Upper lobe of left lung (tissue), 6 donors: ENCODE results near the gene TRMT13. TPM values are rescaled to one million over a fixed set of nuclear protein-coding genes. Genes with fewer than 3 reads are reported as not detected.

ENCODE experiments used
- ATAC-seq, 2 donors: fragments of 200-7000 bp; cut with Tn5 transposase; one replicate each; pipeline ENCODE4 v1.9.1; 2022; ENCODE audit warnings: mild to moderate bottlenecking in 2 of 2, moderate library complexity in 2 of 2; ENCODE audit not compliant: low FRiP score in 2 of 2
- DNase-seq, 2 donors: peaks; one replicate each; pipeline ENCODE4 v3.0.0-alpha.2; 2019 to 2020
- H3K27ac ChIP-seq, 4 donors: fragments of 200-600 bp; sonication (generic); one replicate each; pipeline ENCODE4 v1.5.1; 2016 to 2019
- H3K27me3 ChIP-seq, 4 donors: fragments of 200-600 bp; sonication (generic); one replicate each; pipeline ENCODE4 v1.5.1; 2017 to 2019
- H3K36me3 ChIP-seq, 4 donors: fragments of 200-600 bp; sonication (generic); one replicate each; pipeline ENCODE4 v1.5.1; 2016 to 2019
- H3K4me1 ChIP-seq, 4 donors: fragments of 200-600 bp; sonication (generic); one replicate each; pipeline ENCODE4 v1.5.1; 2018 to 2019
- H3K4me3 ChIP-seq, 4 donors: fragments of 200-600 bp; sonication (generic); one replicate each; pipeline ENCODE4 v1.5.1; 2017 to 2019; ENCODE audit warnings: mild to moderate bottlenecking in 2 of 4, moderate library complexity in 1 of 4
- H3K9me3 ChIP-seq, 4 donors: fragments of 200-600 bp; sonication (generic); one replicate each; pipeline ENCODE4 v1.5.1; 2018 to 2019
- EP300 ChIP-seq, 4 donors: sonication (generic); formaldehyde crosslinking; IDR thresholded peaks; one replicate each; pipeline ENCODE4 v1.5.1; 2017; ENCODE audit warnings: antibody characterized with exemption in 4 of 4, control low read depth in 2 of 4
- POLR2A ChIP-seq, 4 donors: fragments of 450-650 bp; IDR thresholded peaks; one replicate each; pipeline ENCODE4 v1.5.1; 2016 to 2017; ENCODE audit warnings: antibody characterized with exemption in 4 of 4, mild to moderate bottlenecking in 2 of 4
- POLR2AphosphoS5 ChIP-seq, 2 donors: sonication (generic); formaldehyde crosslinking; IDR thresholded peaks; one replicate each; pipeline ENCODE4 v1.5.1; 2017; ENCODE audit warnings: antibody characterized with exemption in 2 of 2
- WGBS, 2 donors: methylation state at CpG; one replicate each; pipeline ENCODE4 v1.1.5; 2017 to 2018; 5-methylcytosine and 5-hydroxymethylcytosine counted together
- total RNA-seq, 6 donors: library from RNA; depleted of rRNA in 4 of 6; stranded (reverse); fragments of >200 nt in 4 of 6; gene quantifications; one replicate each; pipeline versions ENCODE4 v1.1.0 to v1.2.1, GENCODE V29; 2016 to 2021
- TF ChIP-seq, protein P1 (sequence below), 6 experiments: fragments of 450-650 bp in 4 of 6; fragments of 200-600 bp in 2 of 6; sonication (generic) in 2 of 6; IDR thresholded peaks; one replicate each; pipeline ENCODE4 v1.5.1; 2016 to 2019; ENCODE audit warnings: antibody characterized with exemption in 6 of 6
- donor health status: DM: no; HTN: no; CAD: no; lungs with moderate emphysema.
- donor health status: DM: no; HTN: yes; CAD: no; lungs with severe emphysema.

TRMT13 gene
- total RNA-seq, 6 donors from 2014 or later, result 7.1 to 22.2 (median 11.6) TPM

- no peaks in the 10 kb centered on the region for H3K9me3 ChIP-seq
- no peak overlapping the region for H3K27ac ChIP-seq
- ATAC-seq, result no peak
- no peaks in the 10 kb centered on the region for H3K36me3 ChIP-seq
- 91 to 93% methylated on average over 5 of the region's 5 CpGs for WGBS, 2 donors
- no peak for DNase-seq
- TF ChIP-seq POLR2A (IDR thresholded peaks at IDR 0.05), result no peak
- TF ChIP-seq, protein P1, sequence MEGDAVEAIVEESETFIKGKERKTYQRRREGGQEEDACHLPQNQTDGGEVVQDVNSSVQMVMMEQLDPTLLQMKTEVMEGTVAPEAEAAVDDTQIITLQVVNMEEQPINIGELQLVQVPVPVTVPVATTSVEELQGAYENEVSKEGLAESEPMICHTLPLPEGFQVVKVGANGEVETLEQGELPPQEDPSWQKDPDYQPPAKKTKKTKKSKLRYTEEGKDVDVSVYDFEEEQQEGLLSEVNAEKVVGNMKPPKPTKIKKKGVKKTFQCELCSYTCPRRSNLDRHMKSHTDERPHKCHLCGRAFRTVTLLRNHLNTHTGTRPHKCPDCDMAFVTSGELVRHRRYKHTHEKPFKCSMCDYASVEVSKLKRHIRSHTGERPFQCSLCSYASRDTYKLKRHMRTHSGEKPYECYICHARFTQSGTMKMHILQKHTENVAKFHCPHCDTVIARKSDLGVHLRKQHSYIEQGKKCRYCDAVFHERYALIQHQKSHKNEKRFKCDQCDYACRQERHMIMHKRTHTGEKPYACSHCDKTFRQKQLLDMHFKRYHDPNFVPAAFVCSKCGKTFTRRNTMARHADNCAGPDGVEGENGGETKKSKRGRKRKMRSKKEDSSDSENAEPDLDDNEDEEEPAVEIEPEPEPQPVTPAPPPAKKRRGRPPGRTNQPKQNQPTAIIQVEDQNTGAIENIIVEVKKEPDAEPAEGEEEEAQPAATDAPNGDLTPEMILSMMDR (IDR thresholded peaks at IDR 0.05), result no peak
- no peak for TF ChIP-seq POLR2AphosphoS5 (IDR thresholded peaks at IDR 0.05)
- no peak overlapping the region for H3K4me3 ChIP-seq
- no peaks in the 10 kb centered on the region for H3K4me1 ChIP-seq
- no peaks in the 10 kb centered on the region for H3K27me3 ChIP-seq
Observed at GRCh38 chr1:100164702-100165101, 31.7 kb downstream of the TRMT13 start.

GRCh38 chr1:100168051-100168450 is 35.1 kb downstream of the TRMT13 start:
- H3K9me3 ChIP-seq, result no peaks in the 10 kb centered on the region
- WGBS, 2 donors, result 96 to 98% methylated on average over 2 of the region's 2 CpGs
- no peaks in the 10 kb centered on the region for H3K36me3 ChIP-seq
- no peaks in the 10 kb centered on the region for H3K27me3 ChIP-seq
- ATAC-seq (no peak), DNase-seq (no peak)
- no peak overlapping the region for H3K27ac ChIP-seq
- no peak overlapping the region for H3K4me3 ChIP-seq
- TF ChIP-seq POLR2AphosphoS5 (IDR thresholded peaks at IDR 0.05), result no peak
- TF ChIP-seq POLR2A (IDR thresholded peaks at IDR 0.05), result no peak
- no peak for TF ChIP-seq EP300 (IDR thresholded peaks at IDR 0.05)
- TF ChIP-seq, protein P1 (IDR thresholded peaks at IDR 0.05), result no peak
- no peaks in the 10 kb centered on the region for H3K4me1 ChIP-seq

DNA sequence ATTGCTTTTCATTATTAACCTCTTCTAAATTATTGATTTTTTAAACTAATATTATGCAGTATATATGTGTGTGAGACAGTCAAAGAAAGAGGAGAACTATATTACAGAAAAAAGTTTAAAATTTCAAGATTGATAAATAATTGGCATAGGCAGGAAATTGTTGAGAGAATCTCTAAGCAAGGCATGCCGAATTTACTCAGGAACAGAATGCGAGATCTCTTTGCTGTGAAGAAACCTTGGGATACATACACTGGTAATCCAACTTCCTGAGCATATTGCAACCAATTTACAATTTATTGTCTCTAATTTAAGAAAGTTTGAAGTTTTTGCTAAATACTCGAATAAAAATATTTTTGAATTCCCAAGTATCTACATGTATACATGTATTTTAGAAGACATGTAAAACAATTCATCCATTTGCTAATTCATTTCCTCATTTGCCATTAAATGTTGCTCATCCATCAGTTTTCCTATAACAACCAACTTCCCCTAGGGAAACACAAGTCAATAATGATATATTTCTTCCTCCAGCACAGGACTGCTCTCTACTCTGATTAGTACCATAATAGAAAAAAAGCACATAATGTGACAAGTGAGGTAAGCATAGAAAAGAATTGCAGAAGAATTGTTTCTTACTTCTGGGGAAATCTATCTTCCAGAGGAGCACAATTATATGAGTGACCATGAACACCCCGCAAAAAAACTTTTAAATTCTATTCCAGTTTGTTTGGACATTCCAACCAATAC is 44.5 kb downstream of the TRMT13 start:
- TF ChIP-seq POLR2A (IDR thresholded peaks at IDR 0.05), result no peak
- TF ChIP-seq, protein P1 (IDR thresholded peaks at IDR 0.05), result no peak
- TF ChIP-seq EP300 (IDR thresholded peaks at IDR 0.05), result no peak
- no peak for TF ChIP-seq POLR2AphosphoS5 (IDR thresholded peaks at IDR 0.05)
- Histone ChIP-seq H3K27ac (no peak overlapping the region), H3K27me3 (no peaks in the 10 kb centered on the region), H3K4me3 (no peak overlapping the region), H3K36me3 (no peaks in the 10 kb centered on the region), H3K9me3 (no peaks in the 10 kb centered on the region), H3K4me1 (no peaks in the 10 kb centered on the region)
- 86 to 88% methylated on average over 4 of the region's 4 CpGs for WGBS, 2 donors
- ATAC-seq (no peak), DNase-seq (no peak)

GRCh38 chr1:100178091-100178490 is 45.1 kb downstream of the TRMT13 start, which contains the start of gene LRRC39:
Gene LRRC39, minus strand, starts transcription at chr1:100178256. Its CDS starts 9,740 bp downstream, at chr1:100168516.
- no peaks in the 10 kb centered on the region for H3K27me3 ChIP-seq
- no peak for TF ChIP-seq EP300 (IDR thresholded peaks at IDR 0.05)
- no peak for TF ChIP-seq POLR2A (IDR thresholded peaks at IDR 0.05)
- TF ChIP-seq, protein P1 (IDR thresholded peaks at IDR 0.05), result no peak
- no peak for TF ChIP-seq POLR2AphosphoS5 (IDR thresholded peaks at IDR 0.05)
- 69 to 73% methylated on average over 5 of the region's 5 CpGs for WGBS, 2 donors
- ATAC-seq, result no peak
- H3K4me3 ChIP-seq, result no peak within 1 kb of the TSS
- H3K36me3 ChIP-seq, result no peaks in the 10 kb centered on the region
- DNase-seq, result no peak
- H3K9me3 ChIP-seq, result no peaks in the 10 kb centered on the region
- no peaks in the 10 kb centered on the region for H3K4me1 ChIP-seq
- no peak within 1 kb of the TSS for H3K27ac ChIP-seq

DNA sequence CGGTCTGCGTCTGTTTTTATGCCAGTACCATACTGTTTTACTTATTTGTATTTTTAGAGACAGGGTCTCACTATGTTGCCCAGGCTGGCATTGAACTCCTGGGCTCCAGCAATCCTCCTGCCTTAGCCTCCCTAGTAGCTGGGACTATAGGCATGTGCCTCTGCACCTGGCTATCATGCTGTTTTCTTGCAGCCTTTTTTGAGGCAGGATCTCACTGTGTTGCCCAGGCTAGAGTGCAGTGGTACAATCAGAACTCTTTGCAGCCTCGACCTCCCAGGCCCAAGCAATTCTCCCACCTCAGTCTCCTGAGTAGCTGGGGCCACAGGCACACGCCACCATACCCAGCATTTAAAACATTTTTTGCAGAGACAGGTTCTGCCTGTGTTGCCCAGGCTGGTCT is 50.4 kb downstream of the TRMT13 start:
- ATAC-seq (no peak), DNase-seq (no peak)
- WGBS, 2 donors, result 90 to 95% methylated on average over 4 of the region's 4 CpGs
- H3K27me3 ChIP-seq, result no peaks in the 10 kb centered on the region
- H3K36me3 ChIP-seq, result no peaks in the 10 kb centered on the region
- TF ChIP-seq, protein P1 (IDR thresholded peaks at IDR 0.05), result no peak
- TF ChIP-seq POLR2A (IDR thresholded peaks at IDR 0.05) (no peak), POLR2AphosphoS5 (IDR thresholded peaks at IDR 0.05) (no peak), EP300 (IDR thresholded peaks at IDR 0.05) (no peak)
- peaks cover 0 to 7% (median 0%) of the 10 kb centered on the region in 4 donors for H3K4me1 ChIP-seq
- H3K4me3 ChIP-seq, result no peak overlapping the region
- H3K27ac ChIP-seq, result no peak overlapping the region
- no peaks in the 10 kb centered on the region for H3K9me3 ChIP-seq
